ENCODE data around the gene PSORS1C1. TPM values are rescaled to one million over a fixed set of nuclear protein-coding genes. Genes with fewer than 3 reads are reported as not detected.

Gene PSORS1C1
- polyA plus RNA-seq, 1 of the 3 experiments (the other 2 are of a cell fraction), result 3.1 TPM

GRCh38 chr6:31175971-31176370 is 61.4 kb downstream of the PSORS1C1 start (continued):
- TF ChIP-seq ZBTB33 (IDR thresholded peaks at IDR 0.05; ENCODE audit: borderline replicate concordance, low read depth), result no peak
- TF ChIP-seq MXI1 (IDR thresholded peaks at IDR 0.05; ENCODE audit: low read depth, low read length), result no peak
- no peak for TF ChIP-seq GABPA (IDR thresholded peaks at IDR 0.05; ENCODE audit: low read depth)
- no peak for TF ChIP-seq POLR2AphosphoS5 (IDR thresholded peaks at IDR 0.05; ENCODE audit: low read depth, low read length)

GRCh38 chr6:31178143-31179041 is 63.8 kb downstream of the PSORS1C1 start:
- Histone ChIP-seq H3K79me2 (ENCODE audit: insufficient read depth) (no peaks in the 10 kb centered on the region), H2AFZ (ENCODE audit: low read depth) (peak overlapping the region; percentile 63; the same call in 1 of the 2 replicates), H3K27ac (ENCODE audit: low read depth in 2 of 2, low read length in 1 of 2) (no peak overlapping the region), H3K4me2 (no peak overlapping the region), H3K27me3 (ENCODE audit: insufficient read depth) (no peaks in the 10 kb centered on the region), H3K4me3 (ENCODE audit: low read depth in 2 of 2, low read length in 1 of 2) (no peak overlapping the region), H3K9me2 (no peaks in the 10 kb centered on the region), H3K36me3 (replicated peaks in 1 of 2; ENCODE audit: control insufficient read depth in 1 of 2, insufficient read depth in 2 of 2, low read length in 1 of 2) (no peaks in the 10 kb centered on the region), H3K9me3 (no peaks in the 10 kb centered on the region), H3F3A (replicated peaks; ENCODE audit: insufficient read depth) (no peaks in the 10 kb centered on the region), H3K4me1 (ENCODE audit: control insufficient read depth in 1 of 2, insufficient read depth in 2 of 2, low read depth in 1 of 2, low read length in 1 of 2) (no peaks in the 10 kb centered on the region), H3K9ac (no peak overlapping the region), H4K20me1 (ENCODE audit: insufficient read depth) (no peaks in the 10 kb centered on the region)
- CTCF ChIA-PET, result interaction anchor here (0.6 kb wide), 1 partner anchor 1165 kb away, joined by 3 read pairs; no protein-coding TSS in a partner anchor
- POLR2A ChIA-PET, result no interaction called here
- DNase-seq, result no peak
- 58% methylated on average over 8 of the region's 8 CpGs for WGBS (ENCODE audit: low lambda C conversion rate)
- TF ChIP-seq REST (IDR thresholded peaks at IDR 0.05; ENCODE audit: low read depth, low read length) (no peak), EP300 (IDR thresholded peaks at IDR 0.05; ENCODE audit: borderline replicate concordance in 1 of 2, low read depth in 1 of 2, low read length in 1 of 2) (no peak), PBX3 (IDR thresholded peaks at IDR 0.05) (no peak), FOXM1 (IDR thresholded peaks at IDR 0.05; ENCODE audit: low read depth) (no peak), RFX5 (IDR thresholded peaks at IDR 0.05; ENCODE audit: low read length) (no peak), SMC3 (IDR thresholded peaks at IDR 0.05; ENCODE audit: low read depth, low read length) (no peak), CTCF (IDR thresholded peaks at IDR 0.05) (no peak), MEF2A (IDR thresholded peaks at IDR 0.05; ENCODE audit: borderline replicate concordance, low read depth) (no peak), USF2 (IDR thresholded peaks at IDR 0.05; ENCODE audit: borderline replicate concordance, low read depth, low read length) (no peak), GATA2 (CRISPR knock-in tag; IDR thresholded peaks at IDR 0.05) (no peak), MXI1 (IDR thresholded peaks at IDR 0.05; ENCODE audit: low read depth, low read length) (no peak), YY1 (IDR thresholded peaks at IDR 0.05; ENCODE audit: low read depth) (no peak), IRF3 (IDR thresholded peaks at IDR 0.05; ENCODE audit: low read depth, low read length) (no peak), EZH2phosphoT487 (IDR thresholded peaks at IDR 0.05; ENCODE audit: borderline replicate concordance, low read depth) (no peak)
